T-helper 2 cell (primary cell): ENCODE measurements around the gene FOXS1.
A peak's percentile ranks its signal among the peaks of the same experiment; 100 is the strongest.

Experiments used
- DNase-seq, 5 experiments: peaks; one replicate each; pipeline versions ENCODE4 v3.0.0 to v3.0.0-alpha.2; 2012 to 2022
- total RNA-seq, 2 donors: gene quantifications; one replicate each; lab custom pipeline; 2026; lab: John Stamatoyannopoulos, UW

Gene FOXS1
- 0 reads per million in 2 donors for total RNA-seq

DNA sequence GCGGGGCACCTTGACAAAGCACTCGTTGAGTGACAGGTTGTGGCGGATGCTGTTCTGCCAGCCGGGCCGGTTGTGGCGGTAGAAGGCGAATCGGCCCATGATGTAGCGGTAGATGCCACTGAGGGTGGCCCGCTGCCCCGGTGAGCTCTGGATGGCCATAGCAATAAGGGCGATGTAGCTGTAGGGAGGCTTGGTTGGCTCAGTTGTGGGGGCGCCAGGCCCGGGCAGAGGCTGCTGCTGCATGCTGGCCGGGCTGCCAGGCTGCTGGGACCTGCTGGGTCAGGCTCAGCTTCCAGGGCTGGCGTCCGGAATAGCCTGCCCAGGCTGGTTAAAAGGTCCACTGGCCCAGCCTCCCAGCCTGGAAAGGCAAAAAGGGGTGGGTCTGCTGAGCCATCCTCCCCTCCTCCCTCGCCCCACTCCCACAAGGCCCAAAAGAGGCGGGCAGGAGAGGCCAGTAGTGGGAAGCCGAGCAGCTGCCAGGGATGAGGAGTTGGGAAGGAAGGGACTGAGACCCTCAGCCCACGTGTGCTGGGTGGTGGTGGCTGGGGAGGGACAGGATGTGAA lies at the start of gene FOXS1:
Gene FOXS1 (minus strand): TSS at position 305 of the 564 bp plus-strand sequence. CDS start 62 bp downstream, at position 243.
- DNase-seq, result no peak

GRCh38 chr20:31890646-31891045 lies 45.2 kb upstream of the FOXS1 start:
- DNase-seq, result no peak

- no peak for DNase-seq
These were observed 38.4 kb upstream of the FOXS1 start for GRCh38 chr20:31883829-31884228.

DNA sequence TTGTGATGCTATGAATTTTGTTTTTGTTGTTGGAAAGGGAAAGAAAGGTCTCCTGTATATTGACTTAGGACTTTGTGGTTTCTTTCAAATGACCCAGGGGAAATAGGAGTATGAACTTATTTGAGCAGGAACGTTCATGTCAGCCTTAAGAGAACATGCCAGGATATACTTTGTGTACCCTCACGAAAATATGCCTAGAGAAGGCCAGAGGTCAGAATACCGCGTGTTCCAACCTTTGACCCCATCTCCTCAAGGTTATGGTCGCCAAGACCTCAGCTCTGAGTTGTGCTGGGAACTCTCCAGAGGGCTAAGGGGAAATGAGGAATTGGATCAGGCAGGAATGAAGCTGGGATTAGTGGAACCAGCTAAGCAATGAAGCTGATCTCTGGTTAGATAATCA lies 36.5 kb upstream of the FOXS1 start:
- DNase-seq, result no peak

DNA sequence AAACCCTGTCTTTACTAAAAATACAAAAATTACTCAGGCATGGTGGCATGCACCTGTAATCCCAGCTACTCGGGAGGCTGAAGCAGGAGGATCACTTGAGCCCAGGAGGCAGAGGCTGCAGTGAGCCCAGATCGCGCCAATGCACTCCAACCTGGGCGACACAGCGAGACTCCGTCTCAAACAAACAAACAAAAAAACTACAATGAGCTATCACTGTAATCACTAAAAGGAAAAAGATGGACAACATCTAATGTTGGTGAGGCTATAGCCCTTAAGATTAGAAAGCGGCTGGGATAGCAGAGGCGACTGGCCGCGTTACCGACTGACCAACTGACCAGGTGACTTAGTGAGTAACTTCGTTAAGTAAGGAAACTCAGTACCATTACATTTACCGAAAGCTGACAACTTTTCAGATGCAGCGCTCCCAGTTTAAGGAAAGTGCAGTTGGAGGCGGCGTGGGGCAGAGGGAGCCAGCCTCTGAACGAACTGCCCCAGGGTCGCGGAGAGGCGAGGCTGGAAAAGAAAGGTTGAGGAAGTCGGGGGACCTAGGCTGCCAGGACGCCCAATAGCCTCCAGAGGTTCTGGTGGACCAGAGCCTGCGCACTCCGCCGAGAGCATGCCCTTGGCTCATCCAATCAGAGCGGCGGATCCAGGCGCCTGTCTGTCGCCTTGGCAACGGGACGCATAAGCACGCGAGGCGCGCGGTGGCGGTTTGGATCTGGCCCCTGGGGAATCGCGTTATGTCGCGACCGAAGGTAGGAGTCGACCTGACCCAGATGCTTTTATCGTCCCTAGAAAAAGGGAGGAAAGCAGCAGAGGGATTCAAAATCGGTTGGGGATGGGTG lies 34.0 kb upstream of the FOXS1 start:
- peak; percentile 38 to 81 (median 69) for DNase-seq

- DNase-seq, result no peak
These were observed 32.3 kb upstream of the FOXS1 start for GRCh38 chr20:31877684-31878083.

DNA sequence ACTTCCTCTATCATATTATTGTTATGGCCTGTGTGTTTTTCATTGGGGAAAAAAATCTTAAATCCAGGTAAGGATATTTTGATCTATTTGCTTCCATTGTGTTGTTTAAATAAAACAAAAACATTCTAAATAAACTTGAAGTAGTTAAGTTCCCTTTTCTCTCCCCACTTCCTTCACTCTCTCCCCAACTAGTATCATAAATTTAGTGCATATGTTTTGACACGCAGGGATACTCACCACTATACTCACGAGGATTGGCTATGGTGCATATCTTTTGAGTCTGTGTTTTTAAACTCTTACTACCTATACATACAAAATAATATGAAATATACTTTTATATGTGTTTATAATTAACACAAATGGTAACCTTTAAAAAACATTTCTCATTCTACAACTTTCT lies 30.3 kb upstream of the FOXS1 start:
- no peak for DNase-seq

DNA sequence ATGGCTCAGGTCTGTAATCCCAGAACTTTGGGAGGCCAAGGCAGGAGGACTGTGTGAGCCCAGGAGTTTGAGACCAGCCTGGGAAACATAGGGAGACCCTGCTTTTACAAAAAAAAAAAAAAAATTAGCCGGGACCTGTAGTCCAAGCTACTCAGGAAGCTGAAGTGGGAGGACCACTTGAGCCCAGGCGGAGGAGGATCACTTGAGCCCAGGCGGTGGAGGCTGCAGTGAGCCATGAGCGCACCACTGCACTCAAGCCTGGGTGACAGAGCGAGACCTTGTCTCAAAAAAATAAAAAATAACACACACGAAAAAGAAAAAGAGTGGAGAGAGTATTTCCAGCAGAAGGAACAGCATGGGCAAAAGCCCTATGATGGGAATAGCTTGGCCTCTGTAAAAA lies 27.0 kb upstream of the FOXS1 start:
- DNase-seq, result no peak

- DNase-seq, result no peak
These were observed 26.2 kb upstream of the FOXS1 start for GRCh38 chr20:31871618-31871954.

DNA sequence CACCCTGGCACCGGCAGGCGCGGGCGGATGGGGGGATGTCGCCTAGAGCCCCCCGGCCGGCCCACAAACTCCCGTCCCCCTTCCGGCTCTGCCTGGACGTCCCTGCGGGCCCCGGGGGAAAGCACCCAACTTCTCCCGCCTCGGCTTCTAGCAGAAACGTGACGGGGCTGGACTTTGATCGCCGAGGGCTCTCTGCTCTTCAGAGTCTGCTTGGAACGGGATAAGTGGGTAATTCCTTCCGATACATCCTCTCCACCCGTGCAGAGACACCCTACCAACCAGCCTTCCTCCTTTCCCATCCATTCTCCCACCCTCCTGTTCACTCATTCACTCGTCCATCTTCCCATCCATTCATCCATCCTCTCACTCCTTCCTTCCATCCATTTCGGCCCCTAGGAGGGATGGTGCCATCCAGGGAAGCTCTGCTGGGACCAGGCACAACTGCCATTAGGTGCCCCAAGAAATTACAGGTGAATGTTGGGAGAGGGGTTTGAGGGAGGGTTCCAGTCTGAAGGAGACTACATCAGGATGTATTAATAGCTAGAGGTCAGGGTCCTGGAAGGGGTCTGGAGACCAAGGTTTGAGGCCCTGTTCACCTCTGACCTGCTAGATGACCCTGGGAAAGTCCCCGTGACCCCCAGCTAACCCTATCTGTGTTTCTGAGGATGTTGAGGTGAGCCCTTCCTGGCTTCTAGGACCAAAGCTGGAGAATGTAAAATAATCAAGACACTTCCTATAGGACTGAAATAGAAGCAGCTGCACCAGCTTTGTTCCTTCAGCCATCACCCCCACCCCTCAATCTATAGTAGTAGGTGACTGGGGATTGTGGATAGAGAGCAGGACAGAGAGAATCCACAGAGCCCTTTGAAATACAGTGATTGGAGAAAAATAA lies 25.6 kb upstream of the FOXS1 start:
- no peak for DNase-seq

DNA sequence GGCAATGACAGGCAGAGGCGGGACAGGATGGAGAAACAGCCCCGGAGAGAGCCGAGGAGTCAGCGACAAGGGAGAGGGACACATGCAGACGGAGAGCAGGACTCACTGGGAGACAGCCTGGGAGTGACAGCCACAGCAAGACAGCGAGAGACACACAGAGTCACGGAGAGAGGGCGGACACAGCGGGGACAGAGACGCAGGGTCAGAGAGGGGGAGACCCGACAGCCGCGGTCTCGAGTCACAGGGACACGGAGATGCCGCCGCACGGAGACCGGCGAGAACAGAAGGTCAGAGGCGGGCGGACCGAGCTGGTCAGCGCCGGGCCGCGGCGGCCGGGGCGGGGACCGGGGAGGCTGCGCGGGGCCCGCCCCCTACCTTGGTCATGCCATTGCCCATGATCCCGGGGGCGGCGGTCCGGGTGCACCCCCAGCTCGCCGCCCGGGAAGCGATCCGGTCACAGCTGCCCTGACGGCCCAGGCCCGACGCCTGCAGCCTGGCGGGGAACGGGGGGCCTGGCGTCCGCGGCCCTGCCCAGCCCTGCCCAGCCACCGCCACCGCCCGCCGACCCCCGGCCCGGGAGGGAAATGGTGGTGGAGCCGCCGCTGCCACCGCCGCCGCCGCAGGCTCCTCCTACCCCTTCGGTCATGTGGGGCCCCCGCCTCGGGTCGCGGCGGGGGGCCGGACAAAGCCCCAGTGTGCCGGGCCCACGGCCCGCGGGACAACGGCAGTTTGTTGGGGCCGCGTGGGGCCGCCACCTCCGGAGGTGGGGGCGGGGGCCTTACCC lies 24.7 kb upstream of the FOXS1 start, which contains the start of the genes DUSP15 and TTLL9:
Gene DUSP15 (minus strand): TSS at position 586 of the 784 bp plus-strand sequence. CDS start 190 bp downstream, at position 396.
Gene TTLL9 (plus strand): TSS at position 693 of the 784 bp plus-strand sequence. CDS start 493 bp downstream, outside the sequence.
- DNase-seq, result no peak

DNA sequence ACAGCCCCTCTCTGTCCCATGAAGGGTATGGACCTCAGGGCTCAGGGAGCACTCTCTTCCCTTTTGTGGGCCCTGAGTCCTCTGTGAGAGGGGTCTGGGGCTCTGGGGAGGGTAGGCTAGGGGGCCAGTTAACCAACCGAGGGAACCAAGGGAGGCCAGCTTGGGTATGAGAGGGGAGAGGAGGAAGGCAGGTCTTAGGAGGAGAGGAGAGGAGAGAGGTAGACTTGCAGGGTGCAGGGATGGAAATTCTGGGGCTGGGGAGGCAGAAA lies 24.2 kb upstream of the FOXS1 start:
- DNase-seq, result no peak

DNA sequence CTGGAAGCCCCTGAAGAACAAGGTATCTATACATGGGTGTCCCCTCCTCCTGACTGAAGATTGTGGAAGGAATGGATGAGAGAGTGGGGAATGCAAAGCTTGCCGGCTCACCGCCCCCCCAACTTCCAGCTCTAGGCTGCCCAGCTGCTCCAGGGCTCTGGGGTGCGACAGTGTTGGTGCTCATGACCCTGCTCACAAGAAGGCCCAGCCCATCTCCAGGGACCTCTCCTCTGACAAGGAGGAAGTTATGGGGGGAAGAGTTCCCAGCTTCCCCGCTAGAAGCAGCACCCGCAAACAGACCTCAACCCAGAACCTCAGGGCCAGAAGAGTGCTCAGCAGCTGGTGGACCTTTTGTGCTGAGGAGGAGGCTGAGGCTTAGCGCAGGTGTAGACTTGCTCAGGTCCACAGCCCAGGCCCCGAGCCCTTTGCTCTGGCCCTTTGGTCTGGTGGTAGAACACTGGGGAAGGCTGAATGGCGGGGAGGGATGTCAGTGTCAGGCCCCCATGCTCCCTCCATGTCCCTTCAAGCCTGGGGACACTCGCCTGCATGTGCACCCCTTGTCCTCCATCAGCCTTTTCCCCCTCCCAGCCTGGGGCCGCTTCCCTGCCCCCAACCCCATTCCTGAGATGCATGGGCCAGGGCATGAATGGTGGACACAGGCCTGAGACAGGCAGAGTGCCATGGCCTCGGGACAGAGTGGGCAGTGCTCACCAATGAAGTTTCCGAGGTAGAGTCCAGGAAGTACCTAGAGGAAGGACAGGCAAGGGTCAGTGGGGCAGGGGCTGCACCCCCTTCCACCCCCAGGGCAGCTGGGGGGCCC lies 23.7 kb upstream of the FOXS1 start:
- no peak for DNase-seq

GRCh38 chr20:31866221-31866620 lies 20.8 kb upstream of the FOXS1 start:
- DNase-seq, result no peak

GRCh38 chr20:31864521-31865400 lies 19.4 kb upstream of the FOXS1 start:
- DNase-seq, result no peak

GRCh38 chr20:31863296-31864085 lies 18.1 kb upstream of the FOXS1 start:
- no peak for DNase-seq

- no peak for DNase-seq
These were observed 17.1 kb upstream of the FOXS1 start for GRCh38 chr20:31862506-31862905.

DNA sequence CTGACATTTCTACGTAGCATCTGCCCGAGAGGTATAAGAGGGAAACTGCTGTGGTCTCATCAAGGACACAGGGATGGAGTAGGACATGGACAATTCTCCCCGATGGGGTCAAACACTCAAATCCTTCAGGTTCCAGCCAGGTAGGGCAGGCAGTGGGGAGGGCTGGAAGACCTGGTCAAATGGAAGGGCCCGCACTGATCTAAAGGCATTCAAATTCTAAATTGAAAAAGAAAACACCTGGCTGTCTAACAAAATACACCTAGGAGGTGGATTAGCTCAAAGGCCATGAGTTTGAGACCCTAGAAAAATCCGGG lies 16.7 kb upstream of the FOXS1 start:
- DNase-seq, result no peak

GRCh38 chr20:31861385-31862156 lies 16.2 kb upstream of the FOXS1 start:
- DNase-seq, result peak; percentile 38 to 82 (median 59)
